Liver (tissue), 9 donors: Measurements from ENCODE around the gene GLIS1. TPM values are rescaled to one million over a fixed set of nuclear protein-coding genes. Genes with fewer than 3 reads are reported as not detected.

Experiments
- DNase-seq: peaks from one replicate; pipeline ENCODE4 v3.0.0-alpha.2; 2017; ENCODE audit warnings: low spot score
- H3K27ac ChIP-seq, 2 donors: one replicate each; pipeline ENCODE4 v1.7.0; 2013; ENCODE audit warnings: inconsistent platforms in 2 of 2, low read length in 2 of 2, control low read depth in 1 of 2, low read depth in 1 of 2, mild to moderate bottlenecking in 1 of 2
- H3K27me3 ChIP-seq, 4 donors: one replicate each; pipeline versions ENCODE4 v1.6.1 to v1.7.0; 2013; ENCODE audit warnings: low read length in 3 of 4, inconsistent platforms in 1 of 4, mild to moderate bottlenecking in 1 of 4, moderate library complexity in 1 of 4; ENCODE audit not compliant: control insufficient read depth in 4 of 4, insufficient read depth in 4 of 4
- H3K36me3 ChIP-seq, 4 donors: one replicate each; pipeline versions ENCODE4 v1.6.1 to v1.7.0; 2013; ENCODE audit warnings: low read length in 3 of 4, mild to moderate bottlenecking in 3 of 4, low read depth in 1 of 4, moderate library complexity in 1 of 4; ENCODE audit not compliant: control insufficient read depth in 4 of 4, insufficient read depth in 3 of 4
- H3K4me1 ChIP-seq, 4 donors: one replicate each; pipeline versions ENCODE4 v1.6.1 to v1.7.0; 2013; ENCODE audit warnings: low read length in 3 of 4, mild to moderate bottlenecking in 3 of 4, moderate library complexity in 1 of 4; ENCODE audit not compliant: control insufficient read depth in 4 of 4, insufficient read depth in 4 of 4
- H3K4me3 ChIP-seq, 3 donors: one replicate each; pipeline versions ENCODE4 v1.6.1 to v1.7.0; 2013; ENCODE audit warnings: low read length in 3 of 3, control low read depth in 1 of 3, low read depth in 1 of 3, mild to moderate bottlenecking in 1 of 3
- H3K9ac ChIP-seq, 2 donors: one replicate each; pipeline ENCODE4 v1.7.0; 2013; ENCODE audit warnings: low read length in 2 of 2, mild to moderate bottlenecking in 2 of 2, moderate library complexity in 2 of 2, control low read depth in 1 of 2, low read depth in 1 of 2
- H3K9me3 ChIP-seq, 4 donors: one replicate each; pipeline versions ENCODE4 v1.6.1 to v1.7.0; 2013; ENCODE audit warnings: low read length in 3 of 4; ENCODE audit not compliant: control insufficient read depth in 4 of 4
- ATF3 ChIP-seq: IDR thresholded peaks from 2 replicates; pipeline ENCODE4 v1.6.1; 2016; ENCODE audit warnings: antibody characterized with exemption
- CTCF ChIP-seq: fragments of 150-350 bp; IDR thresholded peaks from 2 replicates; pipeline ENCODE4 v1.5.1; 2017; ENCODE audit warnings: improper control_type of control experiment, low read depth, low read length; ENCODE audit not compliant: missing input control
- EGR1 ChIP-seq, 2 donors: IDR thresholded peaks; 2 replicates each; pipeline ENCODE4 v1.6.1; 2016 to 2018; ENCODE audit warnings: antibody characterized with exemption in 2 of 2, low read depth in 2 of 2
- FOXA1 ChIP-seq: IDR thresholded peaks from 2 replicates; pipeline ENCODE4 v1.6.1; 2016; ENCODE audit warnings: antibody characterized with exemption
- FOXA2 ChIP-seq: IDR thresholded peaks from 2 replicates; pipeline ENCODE4 v1.6.1; 2016; ENCODE audit warnings: antibody characterized with exemption
- GABPA ChIP-seq, 2 donors: IDR thresholded peaks in 1 of 2; conservative IDR thresholded peaks in 1 of 2; 2 replicates each; pipeline ENCODE4 v1.6.1; 2016; ENCODE audit warnings: antibody characterized with exemption in 2 of 2, mild to moderate bottlenecking in 1 of 2, moderate library complexity in 1 of 2
- HNF4A ChIP-seq, 2 donors: conservative IDR thresholded peaks; 2 replicates each; pipeline ENCODE4 v1.6.1; 2016; ENCODE audit warnings: antibody characterized with exemption in 2 of 2, mild to moderate bottlenecking in 2 of 2
- HNF4G ChIP-seq: IDR thresholded peaks from 2 replicates; pipeline ENCODE4 v1.6.1; 2016; ENCODE audit warnings: antibody characterized with exemption
- JUND ChIP-seq, 2 donors: IDR thresholded peaks; 2 replicates each; pipeline ENCODE4 v1.6.1; 2016; ENCODE audit warnings: antibody characterized with exemption in 2 of 2
- MAX ChIP-seq: IDR thresholded peaks from 2 replicates; pipeline ENCODE4 v1.6.1; 2016; ENCODE audit warnings: antibody characterized with exemption
- NR2F2 ChIP-seq: IDR thresholded peaks from 2 replicates; pipeline ENCODE4 v1.6.1; 2016; ENCODE audit warnings: antibody characterized with exemption
- RAD21 ChIP-seq, 2 donors: IDR thresholded peaks; 2 replicates each; pipeline ENCODE4 v1.6.1; 2016; ENCODE audit warnings: antibody characterized with exemption in 2 of 2, mild to moderate bottlenecking in 2 of 2
- REST ChIP-seq: IDR thresholded peaks from 2 replicates; pipeline ENCODE4 v1.6.1; 2016; ENCODE audit warnings: antibody characterized with exemption, mild to moderate bottlenecking
- RXRA ChIP-seq, 2 donors: IDR thresholded peaks; 2 replicates each; pipeline ENCODE4 v1.6.1; 2017 to 2018; ENCODE audit warnings: antibody characterized with exemption in 2 of 2, mild to moderate bottlenecking in 1 of 2
- SP1 ChIP-seq: IDR thresholded peaks from 2 replicates; pipeline ENCODE4 v1.6.1; 2018; ENCODE audit warnings: antibody characterized with exemption, mild to moderate bottlenecking
- TAF1 ChIP-seq: conservative IDR thresholded peaks from 2 replicates; pipeline ENCODE4 v1.6.1; 2016; ENCODE audit warnings: antibody characterized with exemption, mild to moderate bottlenecking
- YY1 ChIP-seq: IDR thresholded peaks from 2 replicates; pipeline ENCODE4 v1.6.1; 2016; ENCODE audit warnings: antibody characterized with exemption, mild to moderate bottlenecking
- ZBTB33 ChIP-seq: IDR thresholded peaks from 2 replicates; pipeline ENCODE4 v1.6.1; 2016; ENCODE audit warnings: antibody characterized with exemption
- WGBS: extraction: QIAGEN DNeasy Blood & Tissue Kit; methylation state at CpG from one replicate; pipeline ENCODE4 v1.1.7; 2013; 5-methylcytosine and 5-hydroxymethylcytosine counted together
- polyA plus RNA-seq, 2 donors: library from polyadenylated mRNA; stranded (reverse) in 1 of 2; unstranded in 1 of 2; fragments of 200-250 nt in 1 of 2; fragments of >200 nt in 1 of 2; fragmentation: Nextera tagmentation in 1 of 2; extraction: Ambion mirVana in 1 of 2; gene quantifications; one replicate each; pipeline versions ENCODE4 v1.2.1 to v1.2.3, GENCODE V29; 2013 to 2015
- total RNA-seq, 2 donors: library from RNA; depleted of rRNA; stranded (reverse); fragments of >200 nt; gene quantifications; one replicate each; pipeline ENCODE4 v1.2.3, GENCODE V29; 2014
- donor health status: healthy.
- donor health status: healthy.
- donor health status: healthy.
- donor health status: healthy.
- donor health status: healthy.

GLIS1 gene
- total and polyA plus RNA-seq, 4 donors: under 0.01 to 0.05 TPM; not detected in 2

GRCh38 chr1:53519421-53519820, 219.5 kb downstream of the GLIS1 start:
- H3K4me1 ChIP-seq: no peaks in the 10 kb centered on the region
- WGBS: 73% methylated on average over 8 of the region's 8 CpGs
- H3K9ac ChIP-seq: no peak overlapping the region
- TF ChIP-seq FOXA2 (no peak), ZBTB33 (no peak)
- DNase-seq: no peak
- no peak overlapping the region for H3K27ac ChIP-seq
- no peaks in the 10 kb centered on the region for H3K9me3 ChIP-seq
- no peaks in the 10 kb centered on the region for H3K36me3 ChIP-seq
- H3K27me3 ChIP-seq: no peaks in the 10 kb centered on the region
- no peak overlapping the region for H3K4me3 ChIP-seq

- H3K4me1 ChIP-seq: no peaks in the 10 kb centered on the region
- WGBS: 79% methylated on average over 6 of the region's 6 CpGs
- H3K4me3 ChIP-seq: no peak overlapping the region
- TF ChIP-seq FOXA1: no peak
- TF ChIP-seq EGR1 (IDR thresholded peaks at IDR 0.05; ENCODE audit: low read depth in 2 of 2): no peak
- TF ChIP-seq TAF1: no peak
- TF ChIP-seq REST: no peak
- no peak for TF ChIP-seq HNF4A (conservative IDR thresholded peaks at IDR 0.05)
- no peak for TF ChIP-seq RAD21 (IDR thresholded peaks at IDR 0.05)
- no peak for TF ChIP-seq RXRA (IDR thresholded peaks at IDR 0.05)
- no peak for TF ChIP-seq MAX
- TF ChIP-seq JUND (IDR thresholded peaks at IDR 0.05): no peak
- TF ChIP-seq ATF3: no peak
- TF ChIP-seq NR2F2: no peak
- no peak for TF ChIP-seq FOXA2
- TF ChIP-seq ZBTB33: no peak
- TF ChIP-seq CTCF: no peak
- TF ChIP-seq HNF4G: no peak
- TF ChIP-seq SP1: no peak
- no peak for TF ChIP-seq YY1
- no peak for TF ChIP-seq GABPA (IDR thresholded peaks at IDR 0.05 in 1 of 2, conservative IDR thresholded peaks at IDR 0.05 in 1 of 2)
- no peak overlapping the region for H3K9ac ChIP-seq
- DNase-seq: no peak
- H3K9me3 ChIP-seq: no peaks in the 10 kb centered on the region
- H3K27me3 ChIP-seq: no peaks in the 10 kb centered on the region
- no peak overlapping the region for H3K27ac ChIP-seq
- no peaks in the 10 kb centered on the region for H3K36me3 ChIP-seq
Measured at GRCh38 chr1:53518775-53519174, 220.2 kb downstream of the GLIS1 start.
